Upper lobe of left lung (tissue), 4 donors: ENCODE results near the gene C14orf119.

ENCODE experiments used
- EP300 ChIP-seq, 4 donors: sonication (generic); formaldehyde crosslinking; IDR thresholded peaks; one replicate each; pipeline ENCODE4 v1.5.1; 2017; ENCODE audit warnings: antibody characterized with exemption in 4 of 4, control low read depth in 2 of 4
- POLR2A ChIP-seq, 4 donors: fragments of 450-650 bp; IDR thresholded peaks; one replicate each; pipeline ENCODE4 v1.5.1; 2016 to 2017; ENCODE audit warnings: antibody characterized with exemption in 4 of 4, mild to moderate bottlenecking in 2 of 4
- POLR2AphosphoS5 ChIP-seq, 2 donors: sonication (generic); formaldehyde crosslinking; IDR thresholded peaks; one replicate each; pipeline ENCODE4 v1.5.1; 2017; ENCODE audit warnings: antibody characterized with exemption in 2 of 2
- TF ChIP-seq, protein P1 (sequence below), 6 experiments: fragments of 450-650 bp in 4 of 6; fragments of 200-600 bp in 2 of 6; sonication (generic) in 2 of 6; IDR thresholded peaks; one replicate each; pipeline ENCODE4 v1.5.1; 2016 to 2019; ENCODE audit warnings: antibody characterized with exemption in 6 of 6

DNA sequence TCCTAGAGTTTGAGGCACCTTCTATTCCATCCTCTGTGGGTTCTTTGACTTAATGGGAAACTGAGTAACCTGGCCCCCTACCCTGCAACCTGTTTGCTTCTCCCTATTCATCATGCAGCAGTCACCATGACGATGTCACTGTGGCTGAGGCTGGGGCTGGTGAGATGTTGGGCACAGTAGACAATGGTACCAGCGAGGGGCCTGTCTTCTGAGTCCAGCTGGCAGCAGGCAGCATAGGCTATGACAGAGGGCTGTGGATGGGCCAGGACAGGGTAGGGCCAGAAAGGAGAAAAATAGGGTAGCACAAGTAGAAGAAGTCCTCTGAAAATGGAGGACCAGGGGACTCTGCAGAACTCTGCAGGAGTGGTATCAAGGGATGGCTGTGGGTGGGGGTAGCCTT, 7.5 kb downstream of the C14orf119 start:
- TF ChIP-seq, protein P1, sequence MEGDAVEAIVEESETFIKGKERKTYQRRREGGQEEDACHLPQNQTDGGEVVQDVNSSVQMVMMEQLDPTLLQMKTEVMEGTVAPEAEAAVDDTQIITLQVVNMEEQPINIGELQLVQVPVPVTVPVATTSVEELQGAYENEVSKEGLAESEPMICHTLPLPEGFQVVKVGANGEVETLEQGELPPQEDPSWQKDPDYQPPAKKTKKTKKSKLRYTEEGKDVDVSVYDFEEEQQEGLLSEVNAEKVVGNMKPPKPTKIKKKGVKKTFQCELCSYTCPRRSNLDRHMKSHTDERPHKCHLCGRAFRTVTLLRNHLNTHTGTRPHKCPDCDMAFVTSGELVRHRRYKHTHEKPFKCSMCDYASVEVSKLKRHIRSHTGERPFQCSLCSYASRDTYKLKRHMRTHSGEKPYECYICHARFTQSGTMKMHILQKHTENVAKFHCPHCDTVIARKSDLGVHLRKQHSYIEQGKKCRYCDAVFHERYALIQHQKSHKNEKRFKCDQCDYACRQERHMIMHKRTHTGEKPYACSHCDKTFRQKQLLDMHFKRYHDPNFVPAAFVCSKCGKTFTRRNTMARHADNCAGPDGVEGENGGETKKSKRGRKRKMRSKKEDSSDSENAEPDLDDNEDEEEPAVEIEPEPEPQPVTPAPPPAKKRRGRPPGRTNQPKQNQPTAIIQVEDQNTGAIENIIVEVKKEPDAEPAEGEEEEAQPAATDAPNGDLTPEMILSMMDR (IDR thresholded peaks at IDR 0.05): no peak
- no peak for TF ChIP-seq POLR2AphosphoS5 (IDR thresholded peaks at IDR 0.05)
- TF ChIP-seq POLR2A (IDR thresholded peaks at IDR 0.05): no peak
- TF ChIP-seq EP300 (IDR thresholded peaks at IDR 0.05): no peak
